SH-SY5Y (cell line): ENCODE measurements around the gene DNAJC5G.

Source experiments
- GATA2 ChIP-seq: IDR thresholded peaks from 2 replicates; pipeline ENCODE4 v1.6.1; 2011; ENCODE audit warnings: mild to moderate bottlenecking, low read depth, low read length
- GATA3 ChIP-seq: IDR thresholded peaks from 2 replicates; pipeline ENCODE4 v1.6.1; 2011; ENCODE audit warnings: low read depth, mild to moderate bottlenecking, low read length, moderate library complexity

DNAJC5G gene, protein sequence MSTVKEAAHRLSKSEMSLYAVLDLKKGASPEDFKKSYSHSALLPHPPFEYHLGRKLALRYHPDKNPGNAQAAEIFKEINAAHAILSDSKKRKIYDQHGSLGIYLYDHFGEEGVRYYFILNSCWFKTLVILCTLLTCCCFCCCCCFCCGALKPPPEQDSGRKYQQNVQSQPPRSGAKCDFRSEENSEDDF

GRCh38 chr2:27275211-27276150, at the start of gene DNAJC5G:
Gene DNAJC5G, plus strand, starts transcription at chr2:27275433. Its CDS starts 1,296 bp downstream, at chr2:27276729.
- TF ChIP-seq GATA3 (no peak), GATA2 (no peak)

DNA sequence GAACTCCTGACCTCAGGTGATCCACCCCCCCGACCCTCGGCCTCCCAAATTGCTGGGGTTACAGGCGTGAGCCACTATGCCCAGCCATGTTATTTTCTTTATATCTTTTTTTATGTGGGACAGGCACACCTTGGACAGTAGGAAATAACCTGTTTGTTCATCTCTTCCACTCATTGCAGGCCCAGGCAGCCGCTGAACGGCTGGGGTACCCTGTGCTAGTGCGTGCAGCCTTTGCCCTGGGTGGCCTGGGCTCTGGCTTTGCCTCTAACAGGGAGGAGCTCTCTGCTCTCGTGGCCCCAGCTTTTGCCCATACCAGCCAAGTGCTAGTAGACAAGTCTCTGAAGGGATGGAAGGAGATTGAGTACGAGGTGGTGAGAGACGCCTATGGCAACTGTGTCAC, 49.7 kb upstream of the DNAJC5G start:
- TF ChIP-seq GATA2 (no peak), GATA3 (no peak)

- no peak for TF ChIP-seq GATA2
- TF ChIP-seq GATA3: no peak
These were observed 47.7 kb upstream of the DNAJC5G start for GRCh38 chr2:27227501-27227900.

DNA sequence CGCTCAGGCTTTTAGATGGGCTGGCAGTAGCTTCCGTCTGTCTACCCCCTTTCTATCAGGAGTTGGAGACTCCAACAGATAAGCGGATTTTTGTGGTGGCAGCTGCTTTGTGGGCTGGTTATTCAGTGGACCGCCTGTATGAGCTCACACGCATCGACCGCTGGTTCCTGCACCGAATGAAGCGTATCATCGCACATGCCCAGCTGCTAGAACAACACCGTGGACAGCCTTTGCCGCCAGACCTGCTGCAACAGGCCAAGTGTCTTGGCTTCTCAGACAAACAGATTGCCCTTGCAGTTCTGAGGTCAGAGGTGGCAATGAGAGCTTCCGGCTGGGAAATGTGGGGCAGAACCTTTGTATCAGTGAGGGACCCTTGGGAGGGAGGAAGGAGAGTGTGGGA, 43.3 kb upstream of the DNAJC5G start:
- no peak for TF ChIP-seq GATA3
- no peak for TF ChIP-seq GATA2

GRCh38 chr2:27233341-27233740, 41.9 kb upstream of the DNAJC5G start:
- TF ChIP-seq GATA3 (no peak), GATA2 (no peak)

DNA sequence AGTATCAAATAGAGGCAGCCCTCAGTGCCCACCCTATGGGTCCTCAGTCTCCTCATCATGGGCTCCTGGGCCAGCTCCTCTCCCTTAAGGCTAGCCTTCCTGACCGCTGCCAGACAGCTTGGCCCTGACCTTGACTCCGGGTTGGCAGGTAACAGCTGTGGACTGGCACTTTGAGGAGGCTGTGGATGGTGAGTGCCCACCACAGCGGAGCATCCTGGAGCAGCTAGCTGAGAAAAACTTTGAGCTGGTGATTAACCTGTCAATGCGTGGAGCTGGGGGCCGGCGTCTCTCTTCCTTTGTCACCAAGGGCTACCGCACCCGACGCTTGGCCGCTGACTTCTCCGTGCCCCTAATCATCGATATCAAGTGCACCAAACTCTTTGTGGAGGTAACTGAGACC, 39.1 kb upstream of the DNAJC5G start:
- no peak for TF ChIP-seq GATA2
- no peak for TF ChIP-seq GATA3

DNA sequence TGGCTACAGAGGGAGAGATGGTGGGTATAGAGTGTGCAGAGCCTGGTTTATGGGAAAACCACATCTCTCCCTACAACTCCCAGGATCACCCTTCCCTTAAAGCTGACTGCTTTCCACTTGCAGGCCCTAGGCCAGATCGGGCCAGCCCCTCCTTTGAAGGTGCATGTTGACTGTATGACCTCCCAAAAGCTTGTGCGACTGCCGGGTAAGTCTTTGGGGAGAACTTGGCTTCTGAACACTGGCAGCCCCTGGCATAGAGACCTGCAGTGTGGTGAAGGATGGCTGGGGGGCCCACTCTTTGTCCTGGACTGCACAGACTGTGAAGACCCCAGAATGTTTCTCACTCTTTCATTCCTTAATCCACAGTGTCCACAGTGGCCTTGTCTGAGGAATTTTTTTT, 38.6 kb upstream of the DNAJC5G start:
- TF ChIP-seq GATA2 (no peak), GATA3 (no peak)

- TF ChIP-seq GATA2 (no peak), GATA3 (no peak)
These were observed 37.8 kb upstream of the DNAJC5G start for GRCh38 chr2:27237341-27237945.

DNA sequence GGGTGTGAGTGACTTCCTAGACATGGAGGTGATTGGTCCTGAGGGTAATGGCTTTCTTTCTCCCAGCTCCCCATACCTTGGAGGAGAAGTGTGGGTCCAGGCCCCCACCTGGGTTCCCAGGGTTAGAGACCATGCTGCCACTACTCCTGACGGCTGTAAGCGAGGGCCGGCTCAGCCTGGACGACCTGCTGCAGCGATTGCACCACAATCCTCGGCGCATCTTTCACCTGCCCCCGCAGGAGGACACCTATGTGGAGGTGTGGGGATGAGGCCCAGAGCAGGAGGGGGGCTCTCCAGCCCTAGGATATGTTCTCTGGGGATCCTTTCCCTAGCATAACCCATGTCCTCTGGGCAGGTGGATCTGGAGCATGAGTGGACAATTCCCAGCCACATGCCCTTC, 36.3 kb upstream of the DNAJC5G start:
- TF ChIP-seq GATA2 (no peak), GATA3 (no peak)

- TF ChIP-seq GATA3 (no peak), GATA2 (no peak)
These were observed 34.8 kb upstream of the DNAJC5G start for GRCh38 chr2:27240406-27240805.

GRCh38 chr2:27241761-27242613, 33.2 kb upstream of the DNAJC5G start:
- TF ChIP-seq GATA2 (no peak), GATA3 (no peak)

DNA sequence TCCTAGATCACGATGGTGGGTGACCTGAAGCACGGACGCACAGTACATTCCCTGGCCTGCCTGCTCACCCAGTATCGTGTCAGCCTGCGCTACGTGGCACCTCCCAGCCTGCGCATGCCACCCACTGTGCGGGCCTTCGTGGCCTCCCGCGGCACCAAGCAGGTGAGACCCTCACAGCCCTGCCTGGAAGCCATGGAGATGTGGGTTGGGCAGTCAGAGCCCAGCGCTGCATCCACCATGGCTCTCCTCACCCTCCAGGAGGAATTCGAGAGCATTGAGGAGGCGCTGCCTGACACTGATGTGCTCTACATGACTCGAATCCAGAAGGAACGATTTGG, 32.6 kb upstream of the DNAJC5G start:
- TF ChIP-seq GATA2 (no peak), GATA3 (no peak)

- TF ChIP-seq GATA3: no peak
- TF ChIP-seq GATA2: no peak
These were observed 31.7 kb upstream of the DNAJC5G start for GRCh38 chr2:27243391-27244130.

DNA sequence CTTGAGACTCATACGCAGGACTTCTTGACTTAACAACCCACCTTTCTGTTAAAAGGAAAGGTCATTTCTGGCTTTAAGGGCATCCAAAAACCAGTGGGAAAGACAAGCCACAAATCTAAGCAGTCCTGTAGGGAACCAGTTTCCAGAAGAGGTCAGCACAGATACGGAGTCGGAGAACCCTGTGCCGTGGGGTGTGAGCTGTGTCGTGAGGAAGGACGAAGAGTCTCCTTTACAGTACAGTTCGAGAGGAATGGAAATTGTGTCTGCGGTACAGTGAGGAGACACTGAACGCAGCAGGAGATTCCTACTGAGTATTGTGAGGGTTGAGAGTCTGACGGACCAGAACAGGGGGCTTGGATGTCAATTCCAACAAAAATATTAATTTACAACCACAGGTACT, 30.1 kb upstream of the DNAJC5G start:
- no peak for TF ChIP-seq GATA2
- TF ChIP-seq GATA3: no peak
